NCI-H1694 (cell line): ENCODE results near the gene ACOXL.

ENCODE experiments used
- DNase-seq: peaks from one replicate; lab custom pipeline; 2025; lab: John Stamatoyannopoulos, UW

The ACOXL gene

DNA sequence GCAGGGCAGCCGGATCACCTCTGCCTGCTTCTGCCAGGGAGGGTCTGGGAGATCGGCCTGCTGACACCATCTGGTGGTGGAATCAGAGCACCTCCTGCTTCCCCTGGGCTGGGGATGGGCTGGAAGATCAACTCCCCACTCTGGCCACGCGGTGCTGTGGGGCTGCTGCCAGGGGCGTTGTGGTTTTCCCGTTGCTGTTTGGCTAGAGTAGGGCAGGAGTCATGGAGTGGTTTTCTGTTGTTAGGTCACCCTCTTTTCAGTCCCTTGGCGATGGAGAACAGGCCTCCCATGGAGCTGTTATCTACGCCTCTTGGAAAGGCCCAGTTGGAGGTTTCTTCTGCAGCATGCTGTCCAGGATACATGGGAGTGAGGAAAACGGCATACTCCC, 403.5 kb downstream of the ACOXL start:
- DNase-seq: no peak

DNA sequence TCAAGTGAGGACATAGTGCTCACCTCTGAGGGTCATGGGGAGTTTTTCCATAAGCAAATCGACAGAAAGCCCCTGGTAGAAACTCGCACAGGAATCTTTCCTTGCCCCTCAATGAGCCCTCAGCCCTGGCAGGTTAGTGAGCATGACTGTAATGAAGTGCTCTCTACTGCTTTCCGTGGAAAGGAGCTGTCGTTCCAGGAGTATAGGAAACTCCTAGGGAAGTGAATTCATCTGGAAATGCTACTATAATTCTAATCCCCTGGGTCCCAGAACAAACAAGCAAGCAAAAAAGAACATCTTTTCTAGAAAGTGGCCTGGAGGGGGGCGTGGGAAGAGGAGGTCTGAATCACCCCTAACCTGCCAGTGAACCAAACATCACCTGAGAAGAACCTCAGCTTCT, 406.5 kb downstream of the ACOXL start:
- DNase-seq: no peak

DNA sequence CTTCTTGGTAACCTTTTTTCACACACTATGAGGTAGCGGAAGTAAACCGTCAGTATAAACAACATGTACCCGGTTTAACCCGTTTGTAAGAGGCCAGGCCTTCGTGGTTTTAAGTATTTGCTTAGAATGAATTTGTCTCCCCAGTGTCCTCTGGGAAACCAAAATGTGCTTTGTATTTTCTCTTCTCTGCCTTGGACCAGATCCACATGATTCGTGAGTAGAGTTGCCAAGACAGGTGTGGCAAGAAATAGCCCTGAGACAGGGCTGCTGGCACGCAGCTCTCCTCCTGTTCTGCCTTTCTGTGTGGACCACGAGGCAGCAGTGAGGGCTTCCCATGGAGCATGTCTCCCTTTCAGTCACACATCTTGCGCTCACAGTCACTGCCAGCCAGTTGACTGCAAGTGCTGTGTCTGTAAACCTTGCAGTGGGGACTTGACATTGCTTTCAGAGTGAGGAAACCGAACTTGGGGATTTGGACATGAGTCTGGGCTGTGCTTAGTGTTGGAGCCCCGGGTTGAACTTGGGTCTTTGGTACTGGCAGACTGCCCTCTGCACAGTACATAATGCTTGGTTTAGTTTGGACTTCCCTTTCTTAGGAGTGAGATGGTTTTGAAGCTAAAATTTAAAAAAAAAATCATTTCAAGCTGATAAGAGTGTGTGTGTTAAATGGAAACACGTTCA, 407.4 kb downstream of the ACOXL start:
- DNase-seq: no peak

DNA sequence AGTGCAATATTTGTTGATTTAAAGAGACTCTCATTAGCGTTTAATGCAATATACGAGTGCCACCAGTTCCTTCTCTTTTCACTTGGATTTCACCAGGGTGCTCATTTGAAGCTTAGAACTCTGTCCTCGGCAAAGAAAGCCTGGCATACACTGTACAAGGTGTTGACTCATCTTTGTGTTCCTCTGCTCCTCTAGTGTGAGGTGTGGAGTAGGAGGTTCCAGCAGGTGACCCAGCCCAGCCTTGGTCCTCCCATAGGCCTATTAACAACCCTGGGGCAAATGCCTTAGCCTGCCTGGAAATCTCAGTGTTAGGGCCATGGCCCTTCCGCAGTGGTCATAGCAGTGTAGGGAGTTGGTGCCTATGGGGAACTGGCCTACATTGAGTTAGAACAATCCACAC, 408.4 kb downstream of the ACOXL start:
- DNase-seq: no peak

GRCh38 chr2:111142101-111142500, 409.7 kb downstream of the ACOXL start:
- DNase-seq: no peak

- no peak for DNase-seq
These were observed 410.9 kb downstream of the ACOXL start for GRCh38 chr2:111143107-111143842.

DNA sequence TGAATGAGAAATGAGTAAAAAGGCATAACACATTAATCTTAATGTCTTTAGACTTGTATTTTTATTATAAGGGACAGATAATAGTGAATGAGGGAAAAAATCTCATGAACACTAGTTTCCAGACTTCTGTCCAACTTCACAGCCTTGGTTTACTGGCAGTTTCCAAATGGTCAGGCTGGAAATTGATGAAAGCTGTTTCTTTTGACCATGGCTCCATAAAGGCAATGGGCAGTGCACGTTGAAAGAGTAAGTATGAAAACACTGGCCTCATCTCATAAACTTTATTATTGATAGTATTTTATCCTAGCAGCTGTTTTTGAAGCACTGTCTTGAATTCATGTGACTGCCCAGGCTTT, 411.4 kb downstream of the ACOXL start:
- no peak for DNase-seq

DNA sequence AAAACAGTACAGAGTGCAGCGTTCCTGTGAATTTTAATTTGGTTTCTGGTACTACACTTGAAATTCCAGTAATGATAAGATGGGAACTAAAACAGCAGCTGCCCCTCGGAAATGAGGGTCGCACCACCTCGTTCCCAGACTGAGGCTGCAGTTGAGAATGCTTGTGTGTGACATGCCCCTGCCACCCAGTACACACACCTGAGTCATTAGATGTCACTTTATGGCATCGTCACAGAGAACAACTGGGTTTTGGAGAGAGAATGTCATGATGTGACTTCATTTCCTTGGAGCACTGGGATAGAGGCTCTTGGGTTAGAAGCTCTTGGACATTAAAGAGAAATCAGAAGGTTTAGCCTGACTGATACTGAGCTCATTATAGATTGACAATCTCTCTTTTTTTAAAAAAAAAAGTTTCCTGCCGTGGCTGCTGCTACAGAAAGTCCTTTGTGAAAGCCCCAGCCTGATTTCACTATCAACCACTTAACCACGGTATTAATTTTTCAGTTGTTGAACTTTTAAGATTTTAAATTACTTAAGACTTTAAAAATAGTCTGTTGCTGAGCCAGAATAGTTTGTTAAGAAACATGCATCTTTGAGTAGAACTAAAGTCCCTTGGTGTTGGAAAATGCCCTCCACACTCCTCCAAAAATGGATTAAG, 412.9 kb downstream of the ACOXL start:
- DNase-seq: no peak

DNA sequence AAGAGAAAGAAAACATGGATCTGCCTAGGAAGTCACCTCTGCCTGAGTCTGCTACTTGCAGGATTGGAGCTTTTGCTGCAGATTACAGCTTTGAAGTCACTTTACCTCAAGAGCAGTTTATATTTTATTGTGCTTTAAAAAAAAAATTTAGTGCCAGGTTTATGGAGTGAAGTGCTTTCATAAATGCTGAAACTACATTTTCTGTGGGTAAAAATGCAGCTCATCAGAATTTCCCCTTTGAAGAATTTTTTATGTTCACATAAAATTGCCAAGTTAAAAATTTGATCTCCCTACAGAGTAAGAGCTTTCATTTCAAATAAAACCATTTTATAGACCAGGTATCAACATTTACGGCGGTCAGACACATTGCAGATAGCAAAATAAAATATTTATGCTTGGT, 413.6 kb downstream of the ACOXL start:
- DNase-seq: no peak

DNA sequence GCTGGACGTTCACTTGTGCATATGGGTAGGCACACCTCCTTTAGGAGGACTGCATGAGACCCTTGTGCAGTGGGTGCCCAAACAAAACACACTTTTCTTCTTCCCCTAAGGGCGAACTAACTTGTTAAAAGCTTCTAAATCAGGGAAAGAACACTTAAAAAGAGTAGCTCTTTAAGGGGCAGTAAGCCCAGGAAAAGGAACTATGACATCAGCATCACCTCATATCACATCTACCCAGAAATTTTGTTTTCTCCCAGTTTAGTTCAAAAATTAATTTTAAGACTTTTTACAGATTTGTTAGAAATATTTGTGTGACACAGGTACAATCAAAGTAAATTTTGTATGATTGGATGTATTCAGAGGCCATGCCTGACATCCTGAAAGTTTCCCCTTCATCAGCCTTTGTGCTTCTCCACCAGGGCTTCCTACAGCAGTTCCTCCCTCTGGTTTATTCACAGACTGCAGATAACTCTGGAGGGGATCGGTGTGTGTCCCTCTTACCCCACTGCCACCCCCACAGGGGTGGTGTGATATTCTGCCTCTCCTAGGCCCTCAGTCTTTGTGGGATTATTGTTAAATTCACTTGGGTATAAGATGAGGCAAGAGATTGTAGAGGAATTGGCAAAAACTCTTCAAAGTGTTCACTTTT, 416.0 kb downstream of the ACOXL start:
- no peak for DNase-seq

DNA sequence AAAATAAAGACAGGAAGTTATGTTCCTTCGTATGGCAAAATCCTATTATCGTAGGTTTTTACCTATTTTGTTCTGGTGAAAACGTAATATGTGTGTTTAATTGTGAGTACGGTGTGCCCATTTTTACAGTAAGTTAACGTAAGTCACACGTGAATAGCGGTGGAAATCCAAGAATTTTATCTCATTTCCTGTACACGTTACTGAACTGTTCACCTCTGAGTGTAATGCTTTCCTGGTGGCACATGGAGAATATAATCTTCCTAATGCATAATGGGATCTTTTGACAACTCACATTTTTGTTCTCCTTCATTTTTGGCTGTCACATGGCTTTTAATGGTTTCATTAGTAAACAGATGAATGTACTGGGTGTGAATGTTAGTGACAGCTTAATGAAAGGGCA, 416.6 kb downstream of the ACOXL start:
- DNase-seq: no peak

GRCh38 chr2:111149882-111150455, 417.6 kb downstream of the ACOXL start:
- DNase-seq: no peak

GRCh38 chr2:111154758-111155157, 422.4 kb downstream of the ACOXL start:
- no peak for DNase-seq

- no peak for DNase-seq
These were observed 423.2 kb downstream of the ACOXL start for GRCh38 chr2:111155610-111156009.

GRCh38 chr2:111156529-111156928, 424.2 kb downstream of the ACOXL start:
- no peak for DNase-seq

DNA sequence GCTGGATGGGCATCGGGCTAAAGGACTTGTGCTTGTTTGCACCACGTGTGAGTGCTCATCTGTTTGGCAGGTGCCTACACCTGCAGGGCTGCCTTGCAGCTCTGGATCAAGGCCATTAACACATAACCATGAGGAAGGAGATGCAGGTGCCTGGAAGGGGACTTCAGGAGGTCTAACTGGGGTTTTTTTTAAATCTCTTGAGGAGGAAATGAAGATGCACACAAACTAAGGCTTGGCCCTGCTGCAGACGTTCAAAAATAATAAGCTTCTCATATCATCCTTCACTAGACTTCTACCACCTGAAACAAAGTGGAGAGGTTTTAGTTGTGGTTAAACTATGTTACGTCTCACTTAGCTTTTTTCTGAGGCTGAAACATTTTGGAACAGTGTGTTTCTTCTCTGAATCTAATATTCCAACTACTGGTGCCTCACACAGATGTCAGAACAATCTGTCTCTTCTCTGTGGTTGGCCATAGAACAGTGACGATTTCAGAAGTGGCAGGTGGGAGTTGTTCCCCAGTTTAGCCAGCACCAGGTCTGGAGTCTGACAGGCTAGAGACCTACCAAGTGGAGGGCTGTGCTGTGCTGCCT, 424.8 kb downstream of the ACOXL start:
- no peak for DNase-seq

GRCh38 chr2:111157798-111158197, 425.4 kb downstream of the ACOXL start:
- DNase-seq: no peak

GRCh38 chr2:111159641-111160040, 427.3 kb downstream of the ACOXL start:
- DNase-seq: no peak

DNA sequence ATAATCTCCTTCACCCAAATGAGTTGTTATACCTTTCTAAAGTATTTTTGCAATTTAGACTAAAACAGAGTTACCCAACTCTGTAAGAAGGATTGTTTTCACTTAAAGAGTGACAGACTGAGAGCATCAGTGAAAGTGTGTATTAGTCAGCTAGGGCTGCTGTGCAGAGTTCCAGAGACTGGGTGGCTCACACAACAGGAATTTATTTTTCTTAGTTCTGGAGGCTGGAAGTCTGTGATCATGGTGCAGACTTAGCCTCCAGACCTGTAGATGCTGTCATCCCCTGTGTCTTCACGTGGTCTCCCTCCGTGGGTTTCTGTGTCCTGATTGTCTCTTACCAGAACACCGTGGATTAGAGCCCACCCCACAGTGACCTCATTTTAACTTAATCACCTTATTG, 428.4 kb downstream of the ACOXL start:
- DNase-seq: no peak

DNA sequence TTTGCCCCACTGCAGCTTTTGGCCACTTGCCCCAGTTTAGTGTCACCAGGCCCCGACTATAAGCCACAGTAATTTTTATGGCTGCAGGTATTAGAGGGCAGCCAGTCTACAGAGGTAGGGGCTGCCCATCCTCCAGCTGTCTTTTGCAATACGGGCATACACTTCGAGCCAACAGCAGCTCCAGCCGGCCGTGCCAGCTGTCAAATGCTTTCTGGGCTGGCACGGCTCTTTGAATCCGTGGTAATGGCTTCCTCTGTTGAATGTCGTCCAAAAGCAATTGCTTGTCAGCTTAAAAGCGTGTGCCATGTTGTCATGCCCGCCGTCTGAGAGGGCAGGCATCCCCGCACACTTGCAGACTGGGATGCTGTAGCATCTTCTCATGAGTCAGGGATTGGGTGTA, 429.6 kb downstream of the ACOXL start:
- peak; percentile 97 for DNase-seq

DNA sequence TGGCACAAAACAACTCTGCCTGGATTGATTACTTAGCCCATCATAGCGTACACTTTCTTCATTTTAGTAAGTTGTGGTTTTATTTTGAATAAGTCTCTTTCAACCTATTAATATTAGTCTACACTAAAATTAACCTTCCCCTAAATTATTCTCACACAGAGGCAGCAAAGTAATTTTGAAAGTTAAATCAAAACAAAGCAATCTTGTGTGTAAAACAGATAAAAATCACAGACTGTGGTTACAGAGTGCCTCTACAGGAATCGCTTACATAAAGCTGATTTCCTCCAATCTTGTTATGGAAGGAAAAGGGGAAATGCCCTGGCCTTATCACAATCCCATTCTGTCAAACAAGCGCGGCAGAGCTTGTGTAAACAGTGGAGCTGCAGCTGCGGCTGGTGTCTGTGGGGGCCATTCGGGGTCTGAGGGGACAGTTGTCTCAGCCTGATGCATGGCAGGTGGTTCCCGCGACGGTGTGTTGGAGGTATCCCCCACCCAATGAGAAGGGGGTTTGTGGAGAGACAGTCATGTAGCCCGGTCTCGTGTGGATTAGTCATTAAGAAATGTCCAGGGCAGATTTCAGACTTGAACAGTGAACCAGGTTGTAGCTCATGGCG, 430.5 kb downstream of the ACOXL start:
- DNase-seq: no peak

- DNase-seq: no peak
These were observed 431.7 kb downstream of the ACOXL start for GRCh38 chr2:111164078-111164477.
